ENCODE data around the gene FNDC4.
"Not testable (repeated sequence)": the region's sequence is repeated elsewhere in the genome, so short reads cannot be mapped to it uniquely, and the experiment has no call there.

The FNDC4 gene, protein sequence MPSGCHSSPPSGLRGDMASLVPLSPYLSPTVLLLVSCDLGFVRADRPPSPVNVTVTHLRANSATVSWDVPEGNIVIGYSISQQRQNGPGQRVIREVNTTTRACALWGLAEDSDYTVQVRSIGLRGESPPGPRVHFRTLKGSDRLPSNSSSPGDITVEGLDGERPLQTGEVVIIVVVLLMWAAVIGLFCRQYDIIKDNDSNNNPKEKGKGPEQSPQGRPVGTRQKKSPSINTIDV

DNA sequence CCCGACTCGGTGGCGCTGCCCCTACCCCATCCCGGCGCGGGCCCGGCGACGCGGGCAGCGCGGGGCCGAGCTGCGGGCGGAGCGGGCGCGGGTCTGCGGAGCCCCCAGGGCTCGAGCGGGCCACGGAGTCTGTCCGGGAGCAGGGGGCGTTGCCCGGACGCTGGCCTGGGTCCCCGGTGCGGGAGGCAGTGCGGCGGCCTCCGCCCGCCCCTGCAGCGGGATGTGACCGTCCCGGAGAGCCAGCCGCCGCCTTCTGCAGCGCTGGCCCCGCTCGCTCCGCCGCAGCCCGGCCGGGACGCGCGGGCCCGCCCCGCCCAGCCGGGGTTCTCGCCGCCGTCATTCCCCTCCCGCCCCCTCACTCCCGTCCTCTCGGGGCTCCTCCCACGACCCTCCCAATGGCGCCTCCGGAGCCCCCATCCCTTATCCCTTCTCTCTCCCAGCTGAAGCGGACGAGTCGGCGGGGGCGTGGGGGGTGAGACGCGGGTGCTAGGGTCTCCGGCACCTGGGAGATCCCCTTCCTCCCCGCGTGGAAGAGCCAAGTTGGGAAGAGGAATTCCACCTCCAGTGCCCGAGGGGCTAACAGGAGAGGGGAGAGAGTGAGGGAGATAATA, at the start of gene FNDC4:
TSS of gene FNDC4 (minus strand) at position 257 of the 611 bp plus-strand sequence. CDS start 521 bp downstream, outside the sequence.
- peak; percentile 28 for DNase-seq (ENCODE audit: low spot score)

DNA sequence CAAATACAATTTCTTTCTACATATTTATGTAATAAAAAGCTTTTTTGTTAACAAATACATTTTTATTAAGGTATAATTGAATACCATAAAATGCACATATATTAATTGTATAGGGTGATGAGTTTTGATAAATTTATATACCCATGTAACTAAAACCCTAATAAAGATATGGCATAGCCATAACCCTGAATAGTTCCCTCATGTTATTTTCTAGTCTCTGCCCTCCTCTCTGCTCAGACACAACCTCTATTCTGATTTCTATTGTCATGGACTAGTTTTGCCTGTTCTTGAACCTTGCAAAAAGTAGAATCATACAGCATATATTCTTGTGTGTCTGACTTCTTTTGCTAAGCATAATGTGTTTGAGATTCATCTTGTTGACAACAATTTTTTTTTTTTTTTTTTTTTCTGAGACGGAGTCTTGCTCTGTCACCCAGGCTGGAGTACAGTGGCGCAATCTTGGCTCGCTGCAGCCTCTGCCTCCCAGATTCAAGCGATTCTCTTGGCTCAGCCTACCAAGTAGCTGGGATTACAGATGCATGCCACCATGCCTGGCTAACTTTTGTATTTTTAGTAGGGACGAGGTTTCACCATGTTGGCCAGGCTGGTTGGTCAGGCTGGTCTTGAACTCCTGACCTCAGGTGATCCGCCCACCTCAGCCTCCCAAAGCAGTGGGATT, 49.3 kb upstream of the FNDC4 start:
- no peak for DNase-seq (ENCODE audit: low spot score)

DNA sequence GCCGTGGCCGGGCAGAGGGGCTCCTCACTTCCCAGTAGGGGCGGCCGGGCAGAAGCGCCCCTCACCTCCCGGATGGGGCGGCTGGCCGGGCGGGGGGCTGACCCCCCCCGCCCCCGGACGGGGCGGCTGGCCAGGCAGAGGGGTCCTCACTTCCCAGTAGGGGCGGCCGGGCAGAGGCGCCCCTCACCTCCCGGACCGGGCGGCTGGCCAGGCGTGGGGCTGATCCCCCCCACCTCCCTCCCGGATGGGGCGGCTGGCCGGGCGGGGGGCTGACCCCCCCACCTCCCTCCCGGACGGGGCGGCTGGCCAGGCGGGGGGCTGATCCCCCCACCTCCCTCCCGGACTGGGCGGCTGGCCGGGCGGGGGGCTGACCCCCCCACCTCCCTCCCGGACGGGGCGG, 44.6 kb upstream of the FNDC4 start:
- DNase-seq (ENCODE audit: low spot score): not testable (repeated sequence)

DNA sequence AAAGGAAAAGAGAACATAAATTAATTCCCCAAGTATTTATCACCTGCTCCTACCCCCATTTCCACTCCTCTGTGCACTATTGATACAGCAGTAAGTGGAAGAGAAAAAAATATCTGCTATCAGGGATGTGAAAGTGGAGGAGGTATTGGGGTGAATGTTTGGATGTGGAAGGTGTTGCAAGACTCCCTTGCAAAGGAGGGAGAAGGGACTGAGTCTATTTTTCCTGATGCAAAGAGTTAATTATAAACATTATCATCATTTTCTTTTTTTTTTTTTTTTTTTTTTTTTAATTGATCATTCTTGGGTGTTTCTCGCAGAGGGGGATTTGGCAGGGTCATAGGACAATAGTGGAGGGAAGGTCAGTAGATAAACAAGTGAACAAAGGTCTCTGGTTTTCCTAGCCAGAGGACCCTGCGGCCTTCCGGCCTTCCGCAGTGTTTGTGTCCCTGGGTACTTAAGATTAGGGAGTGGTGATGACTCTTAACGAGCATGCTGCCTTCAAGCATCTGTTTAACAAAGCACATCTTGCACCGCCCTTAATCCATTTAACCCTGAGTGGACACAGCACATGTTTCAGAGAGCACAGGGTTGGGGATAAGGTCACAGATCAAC, 43.9 kb upstream of the FNDC4 start:
- DNase-seq (ENCODE audit: low spot score): not testable (repeated sequence)

DNA sequence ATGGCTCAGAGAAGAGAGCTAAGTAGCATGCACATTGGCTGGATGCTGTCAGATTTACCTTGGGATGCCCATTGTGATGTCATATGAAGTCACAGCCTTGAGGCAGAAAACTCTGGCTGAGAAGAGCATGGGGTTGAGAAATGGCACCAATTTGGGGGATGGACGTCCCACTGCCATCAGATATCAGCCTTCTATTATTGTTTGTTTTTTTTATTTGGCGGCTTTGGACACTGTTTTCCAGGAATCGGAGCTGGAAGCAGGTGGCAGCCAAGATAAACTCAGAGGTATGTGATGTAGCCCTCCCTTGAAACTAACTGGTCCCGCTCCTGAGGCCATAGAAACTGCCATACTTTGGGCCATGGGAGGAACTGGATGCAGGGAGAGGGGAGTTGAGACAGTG, 42.3 kb upstream of the FNDC4 start:
- no peak for DNase-seq (ENCODE audit: low spot score)

DNA sequence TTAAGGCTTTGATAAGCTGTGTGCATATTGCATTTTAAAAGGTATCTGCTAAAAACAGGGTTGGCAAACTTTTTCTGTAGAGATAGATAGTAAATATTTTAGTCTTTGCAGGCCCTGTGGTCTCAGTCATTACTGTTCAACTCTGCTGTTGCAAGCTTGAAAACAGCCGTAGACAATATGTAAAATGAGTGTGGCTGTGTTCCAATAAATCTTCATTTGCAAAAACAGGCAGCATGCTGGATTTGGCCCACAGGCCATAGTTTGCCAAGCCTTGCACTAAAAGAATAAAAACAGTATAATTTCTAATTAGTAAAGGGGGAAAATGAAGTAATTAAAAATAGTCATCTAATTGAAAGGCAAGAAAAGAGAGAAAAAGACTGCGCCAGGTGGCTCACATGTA, 37.0 kb upstream of the FNDC4 start:
- no peak for DNase-seq (ENCODE audit: low spot score)

DNA sequence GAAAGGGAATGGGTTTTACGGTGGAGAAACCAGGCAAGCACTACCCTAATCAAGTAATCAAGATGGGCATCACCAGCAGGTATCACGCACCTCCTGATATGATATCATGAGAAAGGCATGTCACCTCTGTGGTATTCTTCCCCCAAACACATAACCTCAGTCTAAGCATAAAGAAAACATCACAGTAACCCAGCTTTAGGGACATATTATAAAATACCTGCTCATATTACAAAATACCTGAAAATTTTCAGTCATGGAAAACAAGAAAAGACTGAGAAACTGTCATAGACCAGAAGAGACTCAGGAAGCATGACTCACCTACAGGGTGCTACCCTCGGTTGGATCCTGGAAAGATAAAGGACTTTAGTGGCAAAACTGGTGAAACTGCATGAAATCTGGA, 32.2 kb upstream of the FNDC4 start:
- DNase-seq (ENCODE audit: low spot score): no peak

DNA sequence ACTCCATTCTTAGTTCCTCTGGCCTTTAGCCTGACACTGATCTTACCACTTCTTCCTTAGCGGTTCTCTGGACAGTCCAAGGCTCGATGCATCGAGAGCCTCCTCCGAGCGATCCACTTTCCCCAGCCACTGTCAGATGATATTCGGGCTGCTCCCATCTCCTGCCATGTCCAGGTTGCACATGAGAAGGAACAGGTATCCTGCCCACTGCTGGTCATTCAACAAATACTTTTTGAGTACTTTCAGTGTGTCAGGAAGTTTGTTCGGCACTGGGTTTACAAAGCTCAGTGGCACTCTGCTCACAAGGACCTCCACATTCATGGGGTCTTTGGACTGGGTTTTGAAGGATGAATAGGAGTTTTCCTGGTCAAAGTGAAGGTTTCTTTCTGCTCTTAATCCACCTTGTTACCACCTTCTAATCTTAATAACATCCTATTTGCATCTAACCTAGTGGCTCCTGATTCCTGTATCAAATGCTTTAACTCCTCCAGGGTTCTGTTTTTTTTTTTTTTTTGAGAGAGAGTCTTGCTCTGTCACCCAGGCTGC, 27.5 kb upstream of the FNDC4 start:
- DNase-seq (ENCODE audit: low spot score): no peak

DNA sequence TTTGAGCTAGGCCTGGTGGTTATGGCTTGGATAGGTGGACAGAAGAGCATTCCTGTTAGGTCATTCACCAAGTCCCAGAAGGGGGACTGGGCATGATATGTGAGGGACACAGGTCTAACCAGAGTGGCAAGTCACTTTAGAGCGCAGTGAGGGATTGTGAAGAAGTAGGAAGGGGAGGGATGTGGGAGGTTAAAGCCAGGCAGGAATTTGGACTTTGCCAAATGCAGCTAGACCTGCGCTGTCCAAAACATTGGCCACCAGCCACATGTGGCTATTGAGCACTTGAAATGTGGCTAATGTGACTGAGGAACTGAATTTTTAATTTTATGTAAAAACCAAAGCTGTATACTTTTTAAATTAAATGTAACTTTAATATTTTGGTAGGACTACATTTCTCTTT, 25.3 kb upstream of the FNDC4 start:
- DNase-seq (ENCODE audit: low spot score): no peak

DNA sequence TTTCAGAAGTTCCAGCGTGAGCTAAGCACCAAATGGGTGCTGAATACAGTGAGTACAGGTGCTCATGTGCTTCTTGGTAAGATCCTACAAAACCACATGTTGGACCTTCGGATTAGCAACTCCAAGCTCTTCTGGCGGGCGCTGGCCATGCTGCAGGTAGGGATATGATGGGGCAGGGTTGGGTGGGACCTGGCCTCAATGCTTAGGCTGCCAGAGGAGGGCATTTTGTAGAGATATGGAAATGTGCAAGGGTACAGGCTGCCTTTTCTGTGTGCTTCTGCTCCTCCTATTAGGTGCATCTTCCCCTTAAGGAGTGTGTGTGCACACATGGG, 23.7 kb upstream of the FNDC4 start:
- no peak for DNase-seq (ENCODE audit: low spot score)

DNA sequence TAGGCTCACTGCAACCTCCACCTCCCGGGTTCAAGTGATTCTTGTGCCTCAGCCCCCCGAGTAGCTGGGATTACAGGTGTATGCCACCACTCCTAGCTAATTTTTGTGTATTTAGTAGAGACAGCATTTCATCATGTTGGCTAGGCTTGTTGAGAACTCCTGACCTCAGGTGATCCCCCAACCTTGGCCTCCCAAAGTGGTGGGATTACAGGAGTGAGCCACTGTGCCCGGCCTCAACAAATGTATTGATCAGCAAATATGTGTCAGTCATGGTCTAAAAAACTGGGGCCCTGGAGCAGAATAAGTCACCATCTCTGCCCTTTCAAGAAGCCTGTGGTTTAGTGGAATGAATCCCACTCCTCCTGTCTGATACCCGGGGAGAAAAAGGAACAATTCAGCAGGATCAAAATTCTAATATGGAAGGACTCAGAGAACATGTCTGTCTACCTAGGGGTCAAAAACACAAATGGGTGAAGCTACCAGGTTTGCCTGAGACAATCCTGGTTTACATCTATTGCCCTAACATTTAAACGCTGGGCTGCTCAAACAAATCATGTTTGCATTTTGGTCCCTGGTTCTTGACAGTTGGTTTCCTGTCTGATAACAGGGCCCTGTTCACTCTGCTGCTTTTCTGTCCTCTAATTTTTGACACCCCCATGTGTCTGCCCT, 23.2 kb upstream of the FNDC4 start:
- peak; percentile 16 for DNase-seq (ENCODE audit: low spot score)

DNA sequence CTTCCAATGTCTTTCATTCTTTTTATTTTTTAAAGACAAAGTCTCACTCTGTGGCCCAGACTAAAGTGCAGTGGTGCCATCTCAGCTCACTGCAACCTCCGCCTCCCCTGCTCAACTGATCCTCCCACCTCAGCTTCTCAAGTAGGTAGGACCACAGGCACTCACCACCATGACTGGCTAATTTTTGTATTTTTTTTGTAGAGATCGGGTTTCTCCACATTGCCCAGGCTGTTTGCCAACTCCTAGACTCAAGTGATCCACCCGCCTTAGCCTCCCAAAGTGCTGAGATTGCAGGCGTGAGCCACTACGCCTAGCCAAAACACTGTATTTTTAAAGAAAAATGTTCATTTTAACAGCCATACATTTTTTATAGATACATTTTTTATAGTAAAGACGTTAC, 14.3 kb upstream of the FNDC4 start:
- no peak for DNase-seq (ENCODE audit: low spot score)

DNA sequence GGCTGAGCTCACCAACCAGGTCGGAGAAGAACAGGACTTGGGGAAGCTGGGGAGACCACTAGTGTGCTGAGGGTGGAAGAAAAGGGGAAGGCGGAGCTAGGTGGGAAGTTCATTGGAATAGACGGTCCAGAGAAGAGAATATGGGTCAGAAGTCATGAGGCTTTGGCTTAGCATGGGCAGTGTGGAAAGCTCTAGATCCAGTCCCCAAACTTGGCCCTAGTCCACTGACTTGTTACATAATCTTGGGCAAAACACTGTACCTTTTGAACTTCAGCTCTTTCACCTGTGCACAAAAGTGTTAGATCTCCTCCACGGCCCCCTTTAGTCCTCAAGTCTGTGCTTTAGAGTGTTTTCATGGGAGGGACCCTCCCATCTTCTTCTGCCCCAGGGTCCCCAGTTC, 12.3 kb upstream of the FNDC4 start:
- no peak for DNase-seq (ENCODE audit: low spot score)

DNA sequence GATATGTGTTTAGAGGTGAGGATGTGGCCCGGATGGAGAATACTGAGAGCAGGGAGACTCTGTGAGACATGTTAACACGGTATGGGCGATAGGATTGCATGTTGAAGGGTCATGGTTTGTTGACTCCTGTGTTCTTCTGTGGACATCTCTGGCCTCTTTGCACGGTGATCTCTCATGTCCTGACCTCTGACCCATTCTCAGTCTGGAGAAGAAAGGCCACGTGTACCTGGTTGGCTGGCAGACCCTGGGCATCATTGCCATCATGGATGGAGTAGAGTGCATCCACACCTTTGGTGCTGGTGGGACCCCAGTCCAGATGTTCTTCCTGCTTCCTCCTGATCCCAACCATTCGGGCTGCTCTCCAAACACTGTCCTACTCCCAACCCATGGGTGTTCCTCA, 11.6 kb upstream of the FNDC4 start:
- DNase-seq (ENCODE audit: low spot score): no peak

DNA sequence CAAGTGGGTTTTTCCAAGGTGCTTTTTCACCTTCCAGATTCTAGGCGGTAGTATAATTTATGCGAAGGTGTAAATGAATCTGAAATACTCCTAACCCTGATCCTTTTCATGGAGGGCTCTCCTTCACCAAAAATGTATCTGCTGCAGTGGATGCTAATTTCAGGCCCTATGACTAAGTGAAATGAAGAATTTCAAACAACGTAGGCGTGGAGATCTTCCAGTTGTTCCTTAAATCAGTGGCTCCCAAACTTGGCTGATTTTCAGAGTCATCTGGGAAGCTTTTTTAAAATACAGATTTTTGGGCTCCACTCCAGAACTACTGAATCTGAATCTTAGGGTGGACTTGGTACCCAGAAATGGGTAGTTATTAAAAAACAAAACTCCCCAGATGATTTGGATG, 7.1 kb upstream of the FNDC4 start:
- DNase-seq (ENCODE audit: low spot score): no peak

DNA sequence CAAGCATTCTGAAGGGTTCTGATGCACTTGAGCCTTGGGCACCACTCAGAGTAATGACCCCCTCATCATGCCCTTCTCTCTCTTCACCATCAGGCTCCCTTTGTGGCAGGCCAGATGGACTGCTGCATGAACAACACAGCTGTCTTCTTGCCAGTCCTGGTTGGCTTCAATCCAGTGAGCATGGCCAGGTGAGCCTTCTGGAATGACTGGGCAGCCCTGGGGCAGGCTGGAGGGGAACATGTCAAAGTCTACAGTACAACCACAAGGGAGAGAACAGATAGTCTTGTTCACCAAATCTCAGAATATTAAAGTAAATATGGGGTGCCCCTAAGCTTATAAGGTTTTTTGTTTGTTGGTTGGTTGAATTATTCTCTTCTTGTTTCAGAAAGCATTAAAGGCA, 6.0 kb upstream of the FNDC4 start:
- DNase-seq (ENCODE audit: low spot score): no peak

DNA sequence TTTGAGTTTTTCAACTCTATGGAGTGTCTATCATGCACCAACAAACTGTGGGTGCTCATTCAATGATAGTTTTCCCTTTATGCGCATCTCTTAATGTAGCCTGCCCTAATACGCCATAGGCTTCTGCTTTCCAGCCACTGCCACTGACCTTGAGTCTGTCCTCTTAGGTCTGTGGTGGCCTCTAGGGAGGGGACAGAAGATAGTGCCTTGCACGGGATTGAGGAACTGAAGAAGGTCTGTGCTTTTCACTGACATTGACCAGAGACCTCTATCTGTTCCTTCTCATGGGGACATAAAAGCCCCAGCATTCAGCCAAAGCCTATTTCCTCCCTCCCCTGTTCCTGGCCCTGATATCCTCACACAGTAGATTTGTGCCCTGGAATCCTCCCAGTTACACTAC, 4.0 kb upstream of the FNDC4 start:
- DNase-seq (ENCODE audit: low spot score): no peak

DNA sequence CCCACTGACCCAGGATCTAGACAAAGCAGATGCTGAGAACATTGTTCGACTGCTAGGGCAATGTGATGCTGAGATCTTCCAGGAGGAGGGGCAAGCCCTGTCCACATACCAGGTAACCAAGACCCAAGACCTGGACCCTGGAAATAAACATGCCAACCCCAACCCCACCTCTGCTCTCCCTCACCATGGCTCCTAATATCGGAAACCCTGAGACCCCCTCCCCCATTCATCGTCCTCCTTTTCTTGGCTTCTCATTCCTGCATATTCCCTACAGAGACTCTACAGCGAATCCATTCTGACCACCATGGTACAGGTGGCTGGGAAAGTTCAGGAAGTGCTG, 2.3 kb upstream of the FNDC4 start:
- no peak for DNase-seq (ENCODE audit: low spot score)

DNA sequence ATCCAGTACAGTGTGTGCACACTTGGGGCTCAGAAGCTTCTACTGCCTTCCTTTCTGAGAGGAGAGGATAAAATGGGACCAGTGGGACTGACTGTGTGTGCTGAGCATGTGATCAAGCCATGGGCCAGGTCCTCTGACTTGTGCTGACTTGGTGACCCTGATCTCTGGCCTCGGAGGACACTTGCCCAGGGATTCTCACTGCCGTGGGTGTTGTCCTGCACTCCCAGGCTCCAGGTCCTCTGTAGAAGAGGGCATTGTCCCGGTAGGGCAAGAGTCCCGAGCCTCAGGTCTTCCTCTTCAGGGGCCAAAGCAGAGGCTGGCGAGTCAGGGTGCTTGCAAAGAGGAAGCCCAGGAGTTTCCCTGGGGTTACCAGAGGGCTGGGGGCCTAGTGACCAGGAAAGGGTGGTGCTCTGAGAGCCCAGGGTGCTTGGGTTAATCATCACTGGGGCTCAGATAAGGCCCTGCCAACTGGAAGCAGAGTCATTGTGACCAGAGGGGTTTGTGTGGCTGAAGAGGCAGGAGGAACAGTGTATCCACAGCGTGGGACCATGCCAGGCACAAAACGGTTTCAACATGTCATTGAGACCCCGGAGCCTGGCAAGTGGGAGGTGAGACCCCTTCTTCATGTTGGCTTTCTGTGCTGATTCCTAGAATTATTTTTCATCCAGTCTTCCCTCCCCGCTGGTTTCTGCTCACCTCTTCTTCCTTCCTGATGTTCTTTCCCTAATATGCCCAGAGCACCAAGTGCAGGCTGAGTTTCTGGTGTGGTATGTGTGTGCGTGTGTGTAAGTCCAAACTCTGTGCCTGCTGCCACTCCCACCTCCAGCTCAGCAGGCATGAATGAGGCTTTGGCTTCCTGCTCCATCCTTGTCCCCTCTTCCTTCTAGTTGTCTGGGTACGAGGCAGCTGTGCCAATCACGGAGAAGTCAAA, 1.6 kb upstream of the FNDC4 start, which contains the start of gene GCKR:
TSS of gene GCKR (plus strand) at position 483 of the 931 bp plus-strand sequence. CDS start at position 549, 66 bp downstream.
- peak; percentile 40 for DNase-seq (ENCODE audit: low spot score)

DNA sequence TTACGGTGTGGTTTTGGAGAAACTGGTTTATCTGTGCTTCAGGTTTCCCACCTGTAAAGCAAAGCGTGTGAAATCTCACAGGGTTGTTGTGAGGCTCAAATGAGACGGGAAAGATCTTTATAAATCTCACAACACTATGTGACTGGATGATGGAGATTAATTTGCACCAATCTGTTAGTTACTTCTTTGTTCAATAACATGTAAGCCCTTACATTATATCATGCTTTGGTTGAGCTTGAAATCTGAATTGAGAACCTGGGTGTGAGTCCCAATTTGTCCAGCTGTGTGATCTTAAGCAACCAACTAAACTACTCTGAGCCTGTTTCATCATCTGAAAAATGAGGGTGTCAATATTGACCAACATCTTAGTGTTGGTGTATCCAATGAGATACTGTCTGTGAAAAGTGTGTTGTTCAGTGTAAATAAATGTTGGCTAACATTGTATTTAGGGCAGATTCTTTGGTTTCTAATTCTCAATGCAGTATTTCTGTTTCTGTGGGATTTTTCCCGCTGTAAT, 898 bp upstream of the FNDC4 start:
- no peak for DNase-seq (ENCODE audit: low spot score)

DNA sequence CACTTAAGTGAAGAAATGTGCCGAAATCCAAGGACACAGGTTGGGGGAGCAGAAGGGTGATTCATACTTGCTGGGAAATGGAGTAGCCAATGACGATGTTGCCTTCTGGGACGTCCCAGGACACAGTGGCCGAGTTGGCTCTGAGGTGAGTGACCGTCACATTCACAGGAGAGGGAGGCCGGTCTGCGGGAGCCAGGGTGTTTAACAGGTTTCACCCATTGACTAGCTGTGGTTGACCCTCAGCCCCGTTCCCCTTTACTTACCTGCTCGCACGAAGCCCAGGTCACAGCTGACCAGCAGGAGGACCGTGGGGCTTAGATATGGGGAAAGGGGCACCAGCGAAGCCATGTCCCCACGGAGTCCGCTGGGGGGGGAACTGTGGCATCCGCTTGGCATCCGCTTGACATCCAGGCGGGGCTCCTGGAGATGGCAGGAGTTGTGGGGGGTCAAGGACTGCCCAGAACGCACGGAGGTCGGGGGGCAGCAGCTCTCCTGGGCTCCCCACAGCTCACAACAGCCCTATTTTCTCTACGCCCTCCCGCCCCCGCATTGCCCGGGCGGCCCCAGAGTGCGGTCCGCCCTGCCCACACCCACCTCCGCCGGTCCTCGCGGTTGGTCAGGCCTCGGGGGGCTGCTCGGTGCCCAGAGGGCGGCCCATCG, 586 bp downstream of the FNDC4 start:
- no peak for DNase-seq (ENCODE audit: low spot score)

All from HuH-7.5 (cell line).